ENCODE data around the gene OSBPL9. TPM values are rescaled to one million over a fixed set of nuclear protein-coding genes. Genes with fewer than 3 reads are reported as not detected.

The OSBPL9 gene
- total RNA-seq, 5 donors from 2014 or later (not counting 1 experiment from before 2014, with no cell fraction given), result 39.8 to 50.7 (median 43.4) TPM

GRCh38 chr1:51717842-51718241, 101.0 kb downstream of the OSBPL9 start:
- Histone ChIP-seq H3K4me1 (ENCODE audit: control insufficient read depth in 1 of 2, extremely low read depth in 1 of 2, insufficient read depth in 2 of 2, low read length in 2 of 2) (no peaks in the 10 kb centered on the region), H3K9me3 (no peaks in the 10 kb centered on the region), H3K27ac (ENCODE audit: low read length) (no peak overlapping the region), H3K36me3 (ENCODE audit: control insufficient read depth in 2 of 2, extremely low read depth in 1 of 2, insufficient read depth in 1 of 2, low read length in 1 of 2) (no peaks in the 10 kb centered on the region), H3K27me3 (replicated peaks in 1 of 2; ENCODE audit: control insufficient read depth in 2 of 2, extremely low read depth in 1 of 2, insufficient read depth in 2 of 2, low read length in 1 of 2) (no peaks in the 10 kb centered on the region), H3K4me3 (ENCODE audit: control insufficient read depth in 1 of 2, extremely low read depth in 1 of 2, low read length in 1 of 2) (no peak overlapping the region)
- ChIA-PET POLR2A (interaction anchor here in 1 of 2 donors (0.7 kb wide), 1 partner anchor 51 kb away, joined by 4 read pairs; no protein-coding TSS in a partner anchor), CTCF (no interaction called here)
- Mint-ChIP-seq H3K27ac (no peak overlapping the region), H3K4me1 (peaks cover 8 to 15% (median 8%) of the 10 kb centered on the region in 3 donors), H3K36me3 (peaks cover 39% of the 10 kb centered on the region), H3K4me3 (no peak overlapping the region), H3K9me3 (no peaks in the 10 kb centered on the region), H3K27me3 (no peaks in the 10 kb centered on the region)
- no peak for DNase-seq
- ATAC-seq (replicated peaks in 1 of 4), result no peak
- WGBS (ENCODE audit: insufficient coverage), result no CpG with 5 or more reads among the region's 3 CpGs

GRCh38 chr1:51719146-51719545, 102.3 kb downstream of the OSBPL9 start:
- no peaks in the 10 kb centered on the region for H3K27me3 Mint-ChIP-seq
- H3K36me3 Mint-ChIP-seq, result peaks cover 39% of the 10 kb centered on the region
- H3K27ac ChIP-seq (ENCODE audit: low read length), result no peak overlapping the region
- H3K4me3 Mint-ChIP-seq, result no peak overlapping the region
- no peak for DNase-seq
- ATAC-seq (replicated peaks in 1 of 4), result no peak
- H3K4me3 ChIP-seq (ENCODE audit: control insufficient read depth in 1 of 2, extremely low read depth in 1 of 2, low read length in 1 of 2), result no peak overlapping the region
- ChIA-PET CTCF (no interaction called here), POLR2A (interaction anchor here in 1 of 2 donors (0.9 kb wide), 1 partner anchor 10 kb away, joined by 13 read pairs; no protein-coding TSS in a partner anchor)
- H3K4me1 ChIP-seq (ENCODE audit: control insufficient read depth in 1 of 2, extremely low read depth in 1 of 2, insufficient read depth in 2 of 2, low read length in 2 of 2), result no peaks in the 10 kb centered on the region
- no peaks in the 10 kb centered on the region for H3K36me3 ChIP-seq (ENCODE audit: control insufficient read depth in 2 of 2, extremely low read depth in 1 of 2, insufficient read depth in 1 of 2, low read length in 1 of 2)
- no peaks in the 10 kb centered on the region for H3K9me3 Mint-ChIP-seq
- peaks cover 8 to 15% (median 8%) of the 10 kb centered on the region in 3 donors for H3K4me1 Mint-ChIP-seq
- no CpG with 5 or more reads among the region's 2 CpGs for WGBS (ENCODE audit: insufficient coverage)
- no peaks in the 10 kb centered on the region for H3K9me3 ChIP-seq
- H3K27ac Mint-ChIP-seq, result no peak overlapping the region
- no peaks in the 10 kb centered on the region for H3K27me3 ChIP-seq (replicated peaks in 1 of 2; ENCODE audit: control insufficient read depth in 2 of 2, extremely low read depth in 1 of 2, insufficient read depth in 2 of 2, low read length in 1 of 2)

GRCh38 chr1:51724797-51725196, 107.9 kb downstream of the OSBPL9 start:
- no peaks in the 10 kb centered on the region for H3K27me3 Mint-ChIP-seq
- Histone ChIP-seq H3K27me3 (replicated peaks in 1 of 2; ENCODE audit: control insufficient read depth in 2 of 2, extremely low read depth in 1 of 2, insufficient read depth in 2 of 2, low read length in 1 of 2) (no peaks in the 10 kb centered on the region), H3K4me1 (ENCODE audit: control insufficient read depth in 1 of 2, extremely low read depth in 1 of 2, insufficient read depth in 2 of 2, low read length in 2 of 2) (peaks cover 8 to 10% of the 10 kb centered on the region in 2 experiments), H3K9me3 (no peaks in the 10 kb centered on the region), H3K27ac (ENCODE audit: low read length) (no peak overlapping the region), H3K4me3 (ENCODE audit: control insufficient read depth in 1 of 2, extremely low read depth in 1 of 2, low read length in 1 of 2) (no peak overlapping the region), H3K36me3 (ENCODE audit: control insufficient read depth in 2 of 2, extremely low read depth in 1 of 2, insufficient read depth in 1 of 2, low read length in 1 of 2) (no peaks in the 10 kb centered on the region)
- ATAC-seq (replicated peaks in 1 of 4) (no peak), DNase-seq (no peak)
- H3K27ac Mint-ChIP-seq, result no peak overlapping the region
- WGBS (ENCODE audit: insufficient coverage), result 100% methylated on average over 1 of the region's 4 CpGs
- ChIA-PET CTCF (interaction anchor here in 1 of 2 donors (0.6 kb wide), 1 partner anchor 296 kb away, joined by 3 read pairs; no protein-coding TSS in a partner anchor), POLR2A (no interaction called here)
- H3K4me3 Mint-ChIP-seq, result no peak overlapping the region
- peaks cover 16 to 29% (median 20%) of the 10 kb centered on the region in 3 donors for H3K4me1 Mint-ChIP-seq
- H3K9me3 Mint-ChIP-seq, result no peaks in the 10 kb centered on the region
- peaks cover 7% of the 10 kb centered on the region for H3K36me3 Mint-ChIP-seq

DNA sequence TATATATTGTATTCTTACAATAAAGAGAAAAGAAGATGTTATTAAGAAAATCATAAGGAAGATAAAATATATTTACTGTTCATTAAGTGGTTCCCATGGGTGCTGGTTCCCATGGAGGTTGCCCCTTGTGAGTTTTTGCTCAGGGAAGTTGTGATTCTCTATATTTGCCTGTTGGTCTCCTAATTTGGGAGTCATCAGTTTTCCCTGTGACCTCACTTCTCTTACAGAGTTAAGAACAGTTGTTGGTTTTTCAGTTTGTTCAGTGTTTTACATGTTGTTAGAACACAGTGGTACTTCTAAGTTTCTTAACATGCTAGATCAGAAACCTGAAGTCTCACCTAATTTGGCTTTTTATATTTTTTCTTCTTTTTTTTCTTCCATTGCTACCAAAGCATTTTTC, 109.2 kb downstream of the OSBPL9 start:
- Histone ChIP-seq H3K27me3 (replicated peaks in 1 of 2; ENCODE audit: control insufficient read depth in 2 of 2, extremely low read depth in 1 of 2, insufficient read depth in 2 of 2, low read length in 1 of 2) (no peaks in the 10 kb centered on the region), H3K4me1 (ENCODE audit: control insufficient read depth in 1 of 2, extremely low read depth in 1 of 2, insufficient read depth in 2 of 2, low read length in 2 of 2) (peaks cover 8 to 16% of the 10 kb centered on the region in 2 experiments), H3K27ac (ENCODE audit: low read length) (no peak overlapping the region), H3K4me3 (ENCODE audit: control insufficient read depth in 1 of 2, extremely low read depth in 1 of 2, low read length in 1 of 2) (no peak overlapping the region), H3K36me3 (ENCODE audit: control insufficient read depth in 2 of 2, extremely low read depth in 1 of 2, insufficient read depth in 1 of 2, low read length in 1 of 2) (no peaks in the 10 kb centered on the region), H3K9me3 (no peaks in the 10 kb centered on the region)
- Mint-ChIP-seq H3K36me3 (peaks cover 4% of the 10 kb centered on the region), H3K9me3 (no peaks in the 10 kb centered on the region), H3K4me1 (peaks cover 26 to 40% (median 30%) of the 10 kb centered on the region in 3 donors), H3K4me3 (no peak overlapping the region), H3K27me3 (no peaks in the 10 kb centered on the region), H3K27ac (no peak overlapping the region)
- CTCF ChIA-PET, result no interaction called here
- POLR2A ChIA-PET, result interaction anchor here (0.7 to 0.9 kb wide), 2 partner anchors 184 to 1502 kb away, joined by 3 to 4 read pairs; no protein-coding TSS in a partner anchor
- DNase-seq, result no peak
- no peak for ATAC-seq (replicated peaks in 1 of 4)

GRCh38 chr1:51726544-51727225, 109.8 kb downstream of the OSBPL9 start:
- ChIA-PET POLR2A (interaction anchor here (0.7 to 0.9 kb wide), 2 partner anchors 185 to 1502 kb away, joined by 3 to 4 read pairs; no protein-coding TSS in a partner anchor), CTCF (interaction anchor here in 1 of 2 donors (0.6 kb wide), 1 partner anchor 838 kb away, joined by 7 read pairs; no protein-coding TSS in a partner anchor)
- Mint-ChIP-seq H3K4me3 (no peak overlapping the region), H3K27ac (no peak overlapping the region), H3K9me3 (no peaks in the 10 kb centered on the region), H3K4me1 (peaks cover 28 to 44% (median 30%) of the 10 kb centered on the region in 3 donors), H3K27me3 (no peaks in the 10 kb centered on the region), H3K36me3 (peaks cover 4% of the 10 kb centered on the region)
- no peak overlapping the region for H3K27ac ChIP-seq (ENCODE audit: low read length)
- no peak for DNase-seq
- H3K27me3 ChIP-seq (replicated peaks in 1 of 2; ENCODE audit: control insufficient read depth in 2 of 2, extremely low read depth in 1 of 2, insufficient read depth in 2 of 2, low read length in 1 of 2), result no peaks in the 10 kb centered on the region
- WGBS (ENCODE audit: insufficient coverage), result no CpG with 5 or more reads among the region's 2 CpGs
- no peaks in the 10 kb centered on the region for H3K9me3 ChIP-seq
- no peak overlapping the region for H3K4me3 ChIP-seq (ENCODE audit: control insufficient read depth in 1 of 2, extremely low read depth in 1 of 2, low read length in 1 of 2)
- no peaks in the 10 kb centered on the region for H3K36me3 ChIP-seq (ENCODE audit: control insufficient read depth in 2 of 2, extremely low read depth in 1 of 2, insufficient read depth in 1 of 2, low read length in 1 of 2)
- ATAC-seq (replicated peaks in 1 of 4), result no peak
- H3K4me1 ChIP-seq (ENCODE audit: control insufficient read depth in 1 of 2, extremely low read depth in 1 of 2, insufficient read depth in 2 of 2, low read length in 2 of 2), result peaks cover 8 to 16% of the 10 kb centered on the region in 2 experiments

GRCh38 chr1:51727366-51727765, 110.5 kb downstream of the OSBPL9 start:
- H3K27ac Mint-ChIP-seq, result no peak overlapping the region
- CTCF ChIA-PET, result interaction anchor here in 1 of 2 donors (0.6 kb wide), 1 partner anchor 839 kb away, joined by 7 read pairs; no protein-coding TSS in a partner anchor
- ATAC-seq (replicated peaks in 1 of 4), result no peak
- H3K4me3 ChIP-seq (ENCODE audit: control insufficient read depth in 1 of 2, extremely low read depth in 1 of 2, low read length in 1 of 2), result no peak overlapping the region
- H3K27me3 ChIP-seq (replicated peaks in 1 of 2; ENCODE audit: control insufficient read depth in 2 of 2, extremely low read depth in 1 of 2, insufficient read depth in 2 of 2, low read length in 1 of 2), result no peaks in the 10 kb centered on the region
- H3K27ac ChIP-seq (ENCODE audit: low read length), result no peak overlapping the region
- H3K36me3 Mint-ChIP-seq, result peaks cover 4% of the 10 kb centered on the region
- H3K4me1 ChIP-seq (ENCODE audit: control insufficient read depth in 1 of 2, extremely low read depth in 1 of 2, insufficient read depth in 2 of 2, low read length in 2 of 2), result peaks cover 8 to 16% of the 10 kb centered on the region in 2 experiments
- POLR2A ChIA-PET, result interaction anchor here (0.6 to 0.7 kb wide), 2 partner anchors 63 to 175 kb away, joined by 3 read pairs; no protein-coding TSS in a partner anchor
- DNase-seq, result no peak
- peak overlapping the region in 1 of 3 donors; percentile 87 for H3K4me3 Mint-ChIP-seq
- no peaks in the 10 kb centered on the region for H3K27me3 Mint-ChIP-seq
- no CpG with 5 or more reads among the region's 4 CpGs for WGBS (ENCODE audit: insufficient coverage)
- no peaks in the 10 kb centered on the region for H3K36me3 ChIP-seq (ENCODE audit: control insufficient read depth in 2 of 2, extremely low read depth in 1 of 2, insufficient read depth in 1 of 2, low read length in 1 of 2)
- no peaks in the 10 kb centered on the region for H3K9me3 ChIP-seq
- H3K4me1 Mint-ChIP-seq, result peaks cover 34 to 41% (median 35%) of the 10 kb centered on the region in 3 donors
- no peaks in the 10 kb centered on the region for H3K9me3 Mint-ChIP-seq
